ENCODE results near the gene TPST1. TPM values are rescaled to one million over a fixed set of nuclear protein-coding genes. Genes with fewer than 3 reads are reported as not detected.
"Not testable (repeated sequence)": the region's sequence is repeated elsewhere in the genome, so short reads cannot be mapped to it uniquely, and the experiment has no call there.

TPST1 gene
- total RNA-seq, 1 donor from 2014 or later, result 6.5 TPM

- Mint-ChIP-seq H3K27me3 (no peaks in the 10 kb centered on the region), H3K4me3 (no peak overlapping the region), H3K9me3 (peaks cover 2% of the 10 kb centered on the region), H3K36me3 (ENCODE audit: low read depth) (peaks cover 2% of the 10 kb centered on the region), H3K4me1 (peaks cover 4% of the 10 kb centered on the region), H3K27ac (no peak overlapping the region)
- DNase-seq (no peak), ATAC-seq (ENCODE audit: low read depth) (no peak)
- ChIA-PET CTCF (no interaction called here), POLR2A (no interaction called here)
- intact Hi-C loops (cut with micrococcal nuclease), result no loop called here
- no peak for TF ChIP-seq CTCF (IDR thresholded peaks at IDR 0.05)
Measured at GRCh38 chr7:66173856-66174255, 31.3 kb upstream of the TPST1 start.

- H3K4me1 Mint-ChIP-seq; DNase-seq; intact Hi-C loops (cut with micrococcal nuclease); POLR2A ChIA-PET; CTCF ChIA-PET; H3K27ac Mint-ChIP-seq; ATAC-seq (ENCODE audit: low read depth); H3K27me3 Mint-ChIP-seq; H3K9me3 Mint-ChIP-seq; H3K4me3 Mint-ChIP-seq; H3K36me3 Mint-ChIP-seq (ENCODE audit: low read depth): not testable (repeated sequence)
Measured at GRCh38 chr7:66175006-66175405, 30.1 kb upstream of the TPST1 start.

- no peak for TF ChIP-seq CTCF (IDR thresholded peaks at IDR 0.05)
- H3K36me3 Mint-ChIP-seq (ENCODE audit: low read depth), result peaks cover 2% of the 10 kb centered on the region
- intact Hi-C loops (cut with micrococcal nuclease), result no loop called here
- ATAC-seq (ENCODE audit: low read depth) (no peak), DNase-seq (no peak)
- CTCF ChIA-PET, result no interaction called here
- H3K27ac Mint-ChIP-seq, result no peak overlapping the region
- POLR2A ChIA-PET, result no interaction called here
- H3K4me3 Mint-ChIP-seq, result no peak overlapping the region
- peaks cover 2% of the 10 kb centered on the region for H3K9me3 Mint-ChIP-seq
- H3K27me3 Mint-ChIP-seq, result no peaks in the 10 kb centered on the region
- H3K4me1 Mint-ChIP-seq, result peaks cover 4% of the 10 kb centered on the region
Measured at GRCh38 chr7:66176914-66177313, 28.2 kb upstream of the TPST1 start.

GRCh38 chr7:66178258-66178657 lies 26.9 kb upstream of the TPST1 start:
- ATAC-seq (ENCODE audit: low read depth), result no peak
- CTCF ChIA-PET, result no interaction called here
- no peak overlapping the region for H3K4me3 Mint-ChIP-seq
- peaks cover 2% of the 10 kb centered on the region for H3K9me3 Mint-ChIP-seq
- intact Hi-C loops (cut with micrococcal nuclease), result no loop called here
- TF ChIP-seq CTCF (IDR thresholded peaks at IDR 0.05), result no peak
- H3K36me3 Mint-ChIP-seq (ENCODE audit: low read depth), result peaks cover 2% of the 10 kb centered on the region
- H3K4me1 Mint-ChIP-seq, result peaks cover under 1% of the 10 kb centered on the region
- no peak for DNase-seq
- H3K27ac Mint-ChIP-seq, result no peak overlapping the region
- no peaks in the 10 kb centered on the region for H3K27me3 Mint-ChIP-seq
- POLR2A ChIA-PET, result no interaction called here

GRCh38 chr7:66181329-66181728 lies 23.8 kb upstream of the TPST1 start:
- H3K36me3 Mint-ChIP-seq (ENCODE audit: low read depth), result peaks cover 2% of the 10 kb centered on the region
- POLR2A ChIA-PET, result no interaction called here
- TF ChIP-seq CTCF (IDR thresholded peaks at IDR 0.05), result no peak
- CTCF ChIA-PET, result no interaction called here
- H3K4me1 Mint-ChIP-seq, result no peaks in the 10 kb centered on the region
- H3K4me3 Mint-ChIP-seq, result no peak overlapping the region
- no peak overlapping the region for H3K27ac Mint-ChIP-seq
- DNase-seq, result no peak
- no peaks in the 10 kb centered on the region for H3K27me3 Mint-ChIP-seq
- peaks cover 6% of the 10 kb centered on the region for H3K9me3 Mint-ChIP-seq
- intact Hi-C loops (cut with micrococcal nuclease), result no loop called here
- ATAC-seq (ENCODE audit: low read depth), result no peak

- ChIA-PET CTCF (no interaction called here), POLR2A (no interaction called here)
- TF ChIP-seq CTCF (IDR thresholded peaks at IDR 0.05), result no peak
- peaks cover 6% of the 10 kb centered on the region for H3K9me3 Mint-ChIP-seq
- peaks cover 2% of the 10 kb centered on the region for H3K36me3 Mint-ChIP-seq (ENCODE audit: low read depth)
- no peaks in the 10 kb centered on the region for H3K4me1 Mint-ChIP-seq
- H3K4me3 Mint-ChIP-seq, result no peak overlapping the region
- intact Hi-C loops (cut with micrococcal nuclease), result no loop called here
- no peak overlapping the region for H3K27ac Mint-ChIP-seq
- no peaks in the 10 kb centered on the region for H3K27me3 Mint-ChIP-seq
- ATAC-seq (ENCODE audit: low read depth), result no peak
- DNase-seq, result no peak
Measured at GRCh38 chr7:66181845-66182244, 23.3 kb upstream of the TPST1 start.

Data from activated B cell treated with CpG ODN at 0.5 μM for 24 hours (primary cell).